Ectodermal cell (in vitro differentiated cells): ENCODE results near the gene B2M. TPM values are rescaled to one million over a fixed set of nuclear protein-coding genes. Genes with fewer than 3 reads are reported as not detected.
A peak's percentile ranks its signal among the peaks of the same experiment; 100 is the strongest.

ENCODE experiments used
- H3K27ac ChIP-seq: 2 replicates; pipeline ENCODE4 v1.7.0; 2013; ENCODE audit warnings: mild to moderate bottlenecking, low read depth, low read length; ENCODE audit not compliant: insufficient read depth, poor library complexity, severe bottlenecking
- H3K27me3 ChIP-seq: 2 replicates; pipeline ENCODE4 v1.7.0; 2013; ENCODE audit warnings: mild to moderate bottlenecking, low read length; ENCODE audit not compliant: insufficient read depth, control insufficient read depth, poor library complexity, severe bottlenecking
- H3K36me3 ChIP-seq: one replicate; pipeline ENCODE4 v1.7.0; 2013; ENCODE audit warnings: low read length; ENCODE audit not compliant: control insufficient read depth, insufficient read depth
- H3K4me1 ChIP-seq: one replicate; pipeline ENCODE4 v1.7.0; 2013; ENCODE audit warnings: low read length; ENCODE audit not compliant: control insufficient read depth, insufficient read depth
- H3K4me3 ChIP-seq: 2 replicates; pipeline ENCODE4 v1.7.0; 2013; ENCODE audit warnings: low read depth, low read length, control low read depth; ENCODE audit not compliant: insufficient read depth
- H3K9me3 ChIP-seq: 2 replicates; pipeline ENCODE4 v1.7.0; 2013; ENCODE audit warnings: mild to moderate bottlenecking, low read length, moderate library complexity; ENCODE audit not compliant: control insufficient read depth
- WGBS, 2 experiments: methylation state at CpG; one replicate each; pipeline ENCODE4 v1.1.7; 2013; ENCODE audit warnings: missing lambda C conversion rate in 2 of 2; 5-methylcytosine and 5-hydroxymethylcytosine counted together
- polyA plus RNA-seq, 4 experiments: library from polyadenylated mRNA; stranded (reverse); fragments of 50-300 nt; gene quantifications; one replicate each; pipeline ENCODE4 v1.2.3, GENCODE V29; 2013

The B2M gene
- polyA plus RNA-seq (2013, experiment 1 of 4), result 91.0 TPM
- polyA plus RNA-seq (2013, experiment 2 of 4), result 82.7 TPM
- 91.9 TPM for polyA plus RNA-seq (2013, experiment 3 of 4)
- polyA plus RNA-seq (2013, experiment 4 of 4), result 93.9 TPM

- Histone ChIP-seq H3K4me3 (peak within 1 kb of the TSS; percentile 88), H3K27me3 (peaks cover 17% of the 10 kb centered on the region), H3K9me3 (no peaks in the 10 kb centered on the region), H3K27ac (peak within 1 kb of the TSS; percentile 55), H3K36me3 (no peaks in the 10 kb centered on the region), H3K4me1 (no peaks in the 10 kb centered on the region)
- 0% methylated on average over 37 of the region's 37 CpGs for WGBS, 2 experiments
Observed at GRCh38 chr15:44711096-44711742, at the start of gene B2M, which contains the start of gene PATL2. B2M (plus strand) TSS chr15:44711517; CDS start chr15:44711547, 30 bp downstream. PATL2 (minus strand) TSS chr15:44711323; CDS start chr15:44676490, 34,833 bp downstream.

GRCh38 chr15:44661576-44661975 is 49.7 kb upstream of the B2M start:
- no peak overlapping the region for H3K27ac ChIP-seq
- no peaks in the 10 kb centered on the region for H3K9me3 ChIP-seq
- no peaks in the 10 kb centered on the region for H3K27me3 ChIP-seq
- no peak overlapping the region for H3K4me3 ChIP-seq
- peaks cover 4% of the 10 kb centered on the region for H3K36me3 ChIP-seq
- H3K4me1 ChIP-seq, result no peaks in the 10 kb centered on the region

- peaks cover 4% of the 10 kb centered on the region for H3K36me3 ChIP-seq
- 28 to 29% methylated on average over 33 to 34 of the region's 34 CpGs for WGBS, 2 experiments
- no peaks in the 10 kb centered on the region for H3K27me3 ChIP-seq
- no peaks in the 10 kb centered on the region for H3K9me3 ChIP-seq
- H3K4me1 ChIP-seq, result no peaks in the 10 kb centered on the region
- peak overlapping the region; percentile 84 for H3K4me3 ChIP-seq
- H3K27ac ChIP-seq, result peak overlapping the region; percentile 64
Observed at GRCh38 chr15:44662478-44663409, 48.6 kb upstream of the B2M start.

GRCh38 chr15:44663410-44664308 is 47.7 kb upstream of the B2M start, which contains the start of gene SPG11:
SPG11 (minus strand) TSS chr15:44663662; CDS start chr15:44663647, 15 bp downstream.
- 11% methylated on average over 53 of the region's 53 CpGs for WGBS, 2 experiments

GRCh38 chr15:44666210-44667038 is 44.9 kb upstream of the B2M start:
- Histone ChIP-seq H3K4me1 (no peaks in the 10 kb centered on the region), H3K4me3 (no peak overlapping the region), H3K27me3 (no peaks in the 10 kb centered on the region), H3K36me3 (no peaks in the 10 kb centered on the region), H3K27ac (no peak overlapping the region), H3K9me3 (no peaks in the 10 kb centered on the region)
- WGBS, 2 experiments, result 69 to 75% methylated on average over 4 to 5 of the region's 5 CpGs

More at GRCh38 chr15:44663410-44664308, 47.7 kb upstream of the B2M start, which contains the start of gene SPG11:
- Histone ChIP-seq H3K36me3 (peaks cover 4% of the 10 kb centered on the region), H3K4me1 (no peaks in the 10 kb centered on the region), H3K27me3 (no peaks in the 10 kb centered on the region), H3K4me3 (peak within 1 kb of the TSS; percentile 84), H3K9me3 (no peaks in the 10 kb centered on the region), H3K27ac (peak within 1 kb of the TSS; percentile 64)

GRCh38 chr15:44667039-44667360 is 44.3 kb upstream of the B2M start:
- H3K9me3 ChIP-seq, result no peaks in the 10 kb centered on the region
- H3K4me3 ChIP-seq, result no peak overlapping the region
- no peaks in the 10 kb centered on the region for H3K36me3 ChIP-seq
- H3K27ac ChIP-seq, result no peak overlapping the region
- no peaks in the 10 kb centered on the region for H3K4me1 ChIP-seq
- H3K27me3 ChIP-seq, result no peaks in the 10 kb centered on the region
- whole genome bisulfite sequencing, 2 experiments, result 86 to 88% methylated on average over 3 of the region's 3 CpGs

- peaks cover 3% of the 10 kb centered on the region for H3K27me3 ChIP-seq
- H3K4me1 ChIP-seq, result no peaks in the 10 kb centered on the region
- no peaks in the 10 kb centered on the region for H3K36me3 ChIP-seq
- no peak overlapping the region for H3K27ac ChIP-seq
- WGBS, 2 experiments, result 83 to 86% methylated on average over 2 of the region's 2 CpGs
- H3K9me3 ChIP-seq, result no peaks in the 10 kb centered on the region
- no peak overlapping the region for H3K4me3 ChIP-seq
Observed at GRCh38 chr15:44668921-44669320, 42.4 kb upstream of the B2M start.

- H3K27me3 ChIP-seq, result peaks cover 3% of the 10 kb centered on the region
- H3K36me3 ChIP-seq, result no peaks in the 10 kb centered on the region
- 86 to 90% methylated on average over 6 of the region's 6 CpGs for WGBS, 2 experiments
- no peaks in the 10 kb centered on the region for H3K9me3 ChIP-seq
- H3K4me1 ChIP-seq, result no peaks in the 10 kb centered on the region
- no peak overlapping the region for H3K27ac ChIP-seq
- H3K4me3 ChIP-seq, result no peak overlapping the region
Observed at GRCh38 chr15:44670087-44670950, 41.0 kb upstream of the B2M start.
